Aorta (tissue), 5 donors: ENCODE results near the gene PKNOX2. TPM values are rescaled to one million over a fixed set of nuclear protein-coding genes. Genes with fewer than 3 reads are reported as not detected.
A peak's percentile ranks its signal among the peaks of the same experiment; 100 is the strongest.

ENCODE experiments used
- ATAC-seq: fragments of 200-7000 bp; cut with Tn5 transposase; one replicate; pipeline ENCODE4 v1.9.1; 2022; ENCODE audit warnings: moderate library complexity; ENCODE audit not compliant: low FRiP score
- DNase-seq, 2 donors: peaks; one replicate each; pipeline ENCODE4 v3.0.0-alpha.2; 2020
- H3K27ac ChIP-seq, 2 donors: one replicate each; pipeline ENCODE4 v1.5.1; 2013; ENCODE audit warnings: low read length in 2 of 2, mild to moderate bottlenecking in 2 of 2, moderate library complexity in 2 of 2, control low read depth in 1 of 2, inconsistent platforms in 1 of 2, low read depth in 1 of 2
- H3K27me3 ChIP-seq, 2 donors: one replicate each; pipeline ENCODE4 v1.6.1; 2013; ENCODE audit warnings: control low read depth in 1 of 2, low read length in 1 of 2, mild to moderate bottlenecking in 1 of 2, moderate library complexity in 1 of 2; ENCODE audit not compliant: insufficient read depth in 2 of 2, control insufficient read depth in 1 of 2
- H3K36me3 ChIP-seq, 2 donors: one replicate each; pipeline ENCODE4 v1.6.1; 2013; ENCODE audit warnings: control low read depth in 1 of 2, low read length in 1 of 2, mild to moderate bottlenecking in 1 of 2; ENCODE audit not compliant: insufficient read depth in 2 of 2, control insufficient read depth in 1 of 2
- H3K4me1 ChIP-seq, 2 donors: one replicate each; pipeline ENCODE4 v1.6.1; 2013; ENCODE audit warnings: low read length in 2 of 2, control low read depth in 1 of 2, mild to moderate bottlenecking in 1 of 2, moderate library complexity in 1 of 2; ENCODE audit not compliant: insufficient read depth in 2 of 2, control insufficient read depth in 1 of 2
- H3K4me3 ChIP-seq, 2 donors: one replicate each; pipeline ENCODE4 v1.5.1; 2013; ENCODE audit warnings: low read length in 2 of 2, control low read depth in 1 of 2, mild to moderate bottlenecking in 1 of 2
- H3K9me3 ChIP-seq: one replicate; pipeline ENCODE4 v1.6.1; 2013; ENCODE audit warnings: mild to moderate bottlenecking, low read length; ENCODE audit not compliant: control insufficient read depth
- WGBS, 2 donors: extraction: QIAGEN DNeasy Blood & Tissue Kit; methylation state at CpG; one replicate each; pipeline ENCODE4 v1.1.7; 2013; 5-methylcytosine and 5-hydroxymethylcytosine counted together
- intact Hi-C, 2 donors: fragments of 100-400 bp; cut with DNase I; formaldehyde crosslinking; loops; one replicate each; pipeline versions ENCODE4 v1.14.2 to v1.15.0; 2022
- polyA plus RNA-seq, 2 donors: library from polyadenylated mRNA; stranded (reverse); fragments of 200-250 nt; gene quantifications; one replicate each; pipeline ENCODE4 v1.2.3, GENCODE V29; 2013
- total RNA-seq, 2 donors: library from RNA; stranded (reverse); fragmentation: NEBNext Ultra II Directional; extraction: Animal tissue kit (Norgen Biotek cat#: 25700); gene quantifications; one replicate each; pipeline ENCODE4 v1.2.1, GENCODE V29; 2021
- donor health status: healthy with polysubstance abuse.
- donor health status: Bipolar disorder and iron deficiency.
- donor health status: DM: no; HTN: no; CAD: no.
- donor health status: DM: no; HTN: no; CAD: no.
- donor health status: DM: yes; HTN: yes; CAD: no.

The PKNOX2 gene
- total and polyA plus RNA-seq, 4 donors, result 1.8 to 19.8 (median 5.8) TPM

DNA sequence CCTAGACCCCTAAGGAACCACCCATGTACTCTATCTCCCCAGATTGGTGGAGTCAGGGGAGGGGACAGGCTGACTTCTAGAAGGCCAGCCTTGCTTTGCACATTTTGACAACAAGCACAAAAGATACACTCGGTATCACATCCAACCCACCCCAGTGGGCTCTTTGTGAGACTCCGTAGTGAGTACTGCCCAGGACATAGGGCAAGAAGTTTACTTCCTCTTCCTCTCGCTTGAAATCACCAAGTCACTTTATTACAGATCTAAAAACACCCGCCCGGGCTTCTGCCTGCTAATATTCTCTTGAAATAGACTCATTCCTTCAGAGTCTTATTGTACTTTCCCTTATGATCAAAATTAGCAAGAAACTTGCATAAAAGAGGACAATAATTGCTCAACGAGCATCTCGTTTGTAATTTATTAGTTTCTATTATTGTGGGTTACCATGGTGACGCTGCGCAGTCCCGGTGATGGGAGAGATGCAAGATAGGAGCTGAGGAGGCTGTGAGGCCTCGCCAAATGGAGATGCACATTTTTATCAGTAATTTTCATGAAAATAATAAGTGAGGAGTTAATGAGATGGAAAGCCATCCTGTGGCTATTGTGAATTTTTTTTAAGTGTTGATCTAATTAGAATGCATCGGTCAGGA, 234.6 kb downstream of the PKNOX2 start:
- intact Hi-C loops, result no loop called here
- 90 to 92% methylated on average over 12 of the region's 12 CpGs for WGBS, 2 donors
- no peaks in the 10 kb centered on the region for H3K4me1 ChIP-seq
- no peaks in the 10 kb centered on the region for H3K9me3 ChIP-seq
- DNase-seq (peak in 1 of 2 donors; percentile 35), ATAC-seq (no peak)
- no peaks in the 10 kb centered on the region for H3K27me3 ChIP-seq
- H3K36me3 ChIP-seq, result no peaks in the 10 kb centered on the region
- H3K27ac ChIP-seq, result no peak overlapping the region
- no peak overlapping the region for H3K4me3 ChIP-seq

DNA sequence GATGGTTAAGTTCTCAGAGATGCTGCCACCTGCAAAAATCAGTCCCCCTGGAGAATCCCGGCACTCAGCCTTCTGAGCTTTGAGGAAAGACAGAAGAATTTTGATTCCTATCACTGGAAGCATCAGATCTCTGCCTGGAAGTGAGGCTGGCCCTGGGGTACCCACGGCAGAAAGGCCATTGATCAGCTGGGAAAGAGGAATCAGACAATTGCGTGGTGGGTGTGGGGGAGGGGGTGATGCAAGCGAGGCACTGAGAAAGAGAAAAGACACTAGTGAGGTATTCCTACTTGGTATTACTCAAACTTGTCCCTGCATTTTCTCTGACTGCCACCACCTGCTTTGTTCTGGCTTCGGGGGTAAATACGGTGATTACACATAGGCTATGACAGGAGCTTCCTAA, 235.4 kb downstream of the PKNOX2 start:
- no peaks in the 10 kb centered on the region for H3K36me3 ChIP-seq
- no peaks in the 10 kb centered on the region for H3K9me3 ChIP-seq
- peak in 1 of 2 donors; percentile 37 for DNase-seq
- intact Hi-C loops, result no loop called here
- H3K27ac ChIP-seq, result no peak overlapping the region
- H3K4me3 ChIP-seq, result no peak overlapping the region
- no peak for ATAC-seq
- WGBS, 2 donors, result 91 to 92% methylated on average over 6 of the region's 6 CpGs
- H3K4me1 ChIP-seq, result no peaks in the 10 kb centered on the region
- no peaks in the 10 kb centered on the region for H3K27me3 ChIP-seq

DNA sequence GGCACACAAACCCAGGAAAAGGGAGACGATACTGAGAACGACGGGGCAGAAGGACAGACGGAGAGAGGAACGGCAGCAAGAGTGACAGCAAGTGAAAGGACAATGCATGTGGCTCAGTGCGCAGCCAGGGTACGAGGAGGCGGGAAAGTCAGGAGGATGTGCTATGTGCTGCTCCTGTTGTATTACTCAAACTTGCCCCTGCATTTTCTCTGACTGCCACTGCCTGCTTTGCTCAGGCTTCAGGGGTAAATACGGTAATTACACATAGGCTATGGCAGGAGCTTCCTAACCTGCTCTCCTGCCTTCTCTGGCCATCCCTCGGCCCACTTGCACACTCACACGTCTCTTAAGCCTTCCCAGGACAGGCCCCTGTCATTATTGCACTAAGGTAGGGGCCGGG, 236.7 kb downstream of the PKNOX2 start:
- Histone ChIP-seq H3K27ac (no peak overlapping the region), H3K36me3 (no peaks in the 10 kb centered on the region), H3K4me1 (no peaks in the 10 kb centered on the region), H3K9me3 (no peaks in the 10 kb centered on the region), H3K4me3 (no peak overlapping the region), H3K27me3 (no peaks in the 10 kb centered on the region)
- 79 to 81% methylated on average over 12 of the region's 12 CpGs for WGBS, 2 donors
- ATAC-seq, result no peak
- peak in 1 of 2 donors; percentile 64 for DNase-seq
- intact Hi-C loops, result no loop called here

DNA sequence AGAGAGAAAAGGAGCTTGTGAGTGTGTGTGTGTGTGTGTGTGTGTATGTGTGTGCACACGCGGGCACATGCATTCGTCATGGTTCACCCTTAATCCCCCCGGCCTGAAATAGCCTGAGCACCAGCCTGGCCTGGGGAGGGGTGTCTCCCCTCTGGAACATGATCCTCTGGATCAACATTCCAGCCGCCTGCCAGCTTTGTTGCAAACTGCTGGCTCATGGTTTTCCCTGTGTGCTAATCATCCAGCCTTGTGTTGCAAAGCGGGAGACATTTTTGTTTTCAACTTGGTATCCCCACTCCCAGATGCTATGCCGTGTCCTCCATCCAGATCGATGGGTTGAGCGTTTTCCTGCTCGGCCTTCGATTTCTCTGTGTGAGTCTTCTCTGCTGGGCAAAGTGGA, 237.2 kb downstream of the PKNOX2 start:
- 62 to 67% methylated on average over 11 of the region's 11 CpGs for WGBS, 2 donors
- Histone ChIP-seq H3K27ac (no peak overlapping the region), H3K9me3 (no peaks in the 10 kb centered on the region), H3K4me1 (no peaks in the 10 kb centered on the region), H3K36me3 (no peaks in the 10 kb centered on the region), H3K4me3 (no peak overlapping the region), H3K27me3 (no peaks in the 10 kb centered on the region)
- DNase-seq (peak in 1 of 2 donors; percentile 74), ATAC-seq (peak; percentile 55)
- intact Hi-C loops, result no loop called here

DNA sequence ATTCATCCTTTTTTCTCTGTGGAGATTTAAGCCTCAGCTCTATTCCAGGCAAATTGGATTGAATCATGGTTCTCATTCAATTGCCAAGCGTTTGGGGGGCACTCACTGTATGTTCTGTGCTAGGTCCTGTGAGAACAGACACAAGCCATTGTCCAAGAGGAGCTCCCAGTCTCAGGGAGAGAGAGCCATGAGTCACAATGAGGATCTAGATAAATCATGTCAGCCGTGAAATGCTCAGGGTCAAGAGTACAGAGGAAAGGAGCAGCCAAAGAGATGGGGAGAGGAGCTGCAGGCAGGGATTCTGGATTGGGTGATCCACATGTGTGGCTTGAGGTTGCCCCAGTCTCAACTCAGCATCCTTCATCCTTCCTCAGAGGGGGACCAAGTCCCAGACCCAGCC, 237.9 kb downstream of the PKNOX2 start:
- 76 to 84% methylated on average over 2 of the region's 2 CpGs for WGBS, 2 donors
- DNase-seq (peak in 1 of 2 donors; percentile 41), ATAC-seq (peak; percentile 20)
- Histone ChIP-seq H3K36me3 (no peaks in the 10 kb centered on the region), H3K4me1 (no peaks in the 10 kb centered on the region), H3K4me3 (no peak overlapping the region), H3K9me3 (no peaks in the 10 kb centered on the region), H3K27ac (no peak overlapping the region), H3K27me3 (no peaks in the 10 kb centered on the region)
- intact Hi-C loops, result no loop called here

DNA sequence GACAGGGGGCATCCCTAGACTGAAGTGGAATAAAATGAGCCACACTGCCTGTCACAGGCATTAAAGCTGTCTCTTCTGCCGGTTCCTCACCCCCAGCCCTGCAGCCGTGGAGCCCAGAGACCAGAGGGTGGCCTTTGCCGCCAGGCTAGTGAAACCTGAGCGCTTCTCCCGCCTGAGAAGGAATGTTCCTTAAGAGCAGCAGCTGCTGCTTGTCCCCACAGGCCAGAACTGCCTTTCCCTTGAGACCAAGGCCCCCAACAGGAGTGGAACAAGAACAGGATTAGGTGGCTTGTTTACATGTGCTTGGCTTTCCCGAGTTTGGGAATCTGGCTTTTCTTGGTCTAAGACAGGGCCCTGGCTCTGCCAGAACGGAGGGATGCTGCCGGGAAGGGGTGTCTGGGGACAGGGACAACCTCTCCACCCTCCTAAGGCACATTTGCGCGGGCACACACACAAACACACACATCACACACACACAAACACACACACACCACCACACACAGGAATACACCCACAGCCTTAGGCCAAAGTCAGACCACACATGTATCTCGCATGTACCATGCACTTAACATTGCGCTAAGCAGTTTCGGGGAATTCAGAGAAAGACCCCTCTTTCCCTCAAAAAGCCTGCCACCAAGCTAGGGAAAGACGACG, 239.7 kb downstream of the PKNOX2 start:
- no peaks in the 10 kb centered on the region for H3K9me3 ChIP-seq
- no peaks in the 10 kb centered on the region for H3K4me1 ChIP-seq
- ATAC-seq (no peak), DNase-seq (peak in 1 of 2 donors; percentile 62)
- H3K27ac ChIP-seq, result no peak overlapping the region
- no peak overlapping the region for H3K4me3 ChIP-seq
- no peaks in the 10 kb centered on the region for H3K36me3 ChIP-seq
- intact Hi-C loops, result no loop called here
- H3K27me3 ChIP-seq, result no peaks in the 10 kb centered on the region
- WGBS, 2 donors, result 39 to 48% methylated on average over 15 of the region's 15 CpGs

DNA sequence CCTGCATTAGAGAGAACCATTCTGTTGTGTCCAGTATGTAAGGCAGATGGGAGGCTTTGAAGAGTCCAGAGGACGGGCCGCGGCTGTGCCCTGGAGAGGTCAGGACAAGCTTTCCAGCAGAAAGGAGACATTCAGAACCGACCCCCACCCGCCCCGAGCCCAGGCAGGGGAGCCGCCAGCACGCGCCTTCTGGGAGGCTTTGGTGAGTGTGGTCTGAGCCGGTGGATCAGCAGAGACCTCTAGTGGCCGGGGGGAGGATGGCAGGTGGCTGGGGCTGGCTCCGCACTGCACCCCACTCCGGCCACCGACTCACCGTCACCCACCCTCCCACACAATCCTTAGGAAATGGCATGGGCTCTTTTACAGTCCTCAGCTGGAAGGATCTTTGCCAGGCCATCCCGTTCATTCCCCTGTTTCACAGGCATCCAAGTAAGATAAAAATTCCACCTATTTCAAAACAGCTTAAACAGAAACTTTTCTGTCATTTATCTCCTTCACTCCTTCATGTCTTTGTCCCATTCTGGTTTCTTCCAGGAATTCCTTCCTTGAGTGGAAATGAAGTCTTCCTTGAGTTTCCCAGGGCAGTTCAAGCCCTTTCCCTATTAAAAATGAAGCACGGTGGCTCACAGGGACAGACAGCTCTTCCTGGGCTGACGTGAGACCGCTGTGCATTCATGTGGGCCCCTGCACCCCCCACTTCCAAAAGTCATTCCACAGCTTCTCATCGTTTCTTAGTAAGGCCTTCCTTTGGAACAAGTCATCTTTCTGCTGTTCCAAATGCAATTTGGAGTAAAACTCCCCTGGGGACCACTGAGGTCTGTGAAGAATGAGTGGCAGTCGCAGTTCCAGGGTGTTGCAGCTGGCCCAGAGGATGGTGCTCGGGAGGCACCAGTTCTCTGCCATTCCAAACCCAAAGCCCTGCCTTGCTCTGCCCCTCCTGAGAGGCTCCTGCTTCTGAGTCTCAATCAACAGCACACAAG, 240.6 kb downstream of the PKNOX2 start:
- ATAC-seq, result peak; percentile 92
- Histone ChIP-seq H3K9me3 (no peaks in the 10 kb centered on the region), H3K27ac (no peak overlapping the region), H3K36me3 (no peaks in the 10 kb centered on the region), H3K27me3 (no peaks in the 10 kb centered on the region), H3K4me3 (no peak overlapping the region), H3K4me1 (no peaks in the 10 kb centered on the region)
- 21% methylated on average over 22 of the region's 22 CpGs for WGBS, 2 donors
- peak; percentile 79 to 93 for DNase-seq
- intact Hi-C loops, result loop anchor here (1.0 to 5.0 kb wide), 3 partner anchors 58 to 243 kb away; partner anchors contain the start of gene PKNOX2 (in 2 of the 2)

DNA sequence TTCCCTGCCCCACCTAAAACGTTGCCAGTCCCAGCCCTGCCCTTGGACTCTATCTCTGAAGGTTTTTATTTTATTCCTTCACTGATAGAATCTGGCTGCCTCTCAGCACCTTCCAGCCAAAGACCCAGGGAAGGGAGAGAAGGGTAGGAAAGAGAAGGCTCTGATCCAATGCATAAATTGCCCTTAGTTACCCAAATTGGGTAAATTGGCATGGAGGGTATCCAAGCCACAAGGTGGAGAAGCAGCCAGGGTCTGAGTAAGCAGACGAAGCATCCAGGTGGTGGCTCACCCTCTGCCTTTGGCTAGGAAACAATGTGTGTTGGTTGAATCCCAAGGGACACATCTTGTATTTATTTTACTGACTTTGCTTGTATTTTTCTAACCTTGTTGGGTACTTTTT, 242.5 kb downstream of the PKNOX2 start:
- intact Hi-C loops, result loop anchor here (5.0 kb wide), 2 partner anchors 60 to 245 kb away; partner anchors contain the start of gene PKNOX2 (in 1 of the 2)
- no peaks in the 10 kb centered on the region for H3K27me3 ChIP-seq
- no peaks in the 10 kb centered on the region for H3K9me3 ChIP-seq
- peak in 1 of 2 donors; percentile 17 for DNase-seq
- no peaks in the 10 kb centered on the region for H3K36me3 ChIP-seq
- no peaks in the 10 kb centered on the region for H3K4me1 ChIP-seq
- 24 to 31% methylated on average over 2 of the region's 2 CpGs for WGBS, 2 donors
- H3K27ac ChIP-seq, result no peak overlapping the region
- H3K4me3 ChIP-seq, result no peak overlapping the region
- no peak for ATAC-seq
